T follicular helper cell (primary cell): Measurements from ENCODE around the gene RAD23B.

ENCODE experiments used
- DNase-seq: peaks from one replicate; pipeline ENCODE4 v3.0.0-alpha.2; 2020; ENCODE audit warnings: low read depth

The RAD23B gene

GRCh38 chr9:107268560-107268959 lies 14.5 kb upstream of the RAD23B start:
- no peak for DNase-seq

GRCh38 chr9:107269254-107269653 lies 13.8 kb upstream of the RAD23B start:
- no peak for DNase-seq

GRCh38 chr9:107269681-107270080 lies 13.4 kb upstream of the RAD23B start:
- no peak for DNase-seq

GRCh38 chr9:107270082-107270481 lies 13.0 kb upstream of the RAD23B start:
- no peak for DNase-seq

- no peak for DNase-seq
Measured at GRCh38 chr9:107270580-107270979, 12.5 kb upstream of the RAD23B start.

- DNase-seq, result no peak
Measured at GRCh38 chr9:107273634-107274033, 9.4 kb upstream of the RAD23B start.

GRCh38 chr9:107274096-107274495 lies 9.0 kb upstream of the RAD23B start:
- no peak for DNase-seq

- no peak for DNase-seq
Measured at GRCh38 chr9:107274953-107275422, 8.1 kb upstream of the RAD23B start.

- DNase-seq, result no peak
Measured at GRCh38 chr9:107275530-107275929, 7.5 kb upstream of the RAD23B start.

- no peak for DNase-seq
Measured at GRCh38 chr9:107276966-107277710, 5.9 kb upstream of the RAD23B start.

- DNase-seq, result no peak
Measured at GRCh38 chr9:107277801-107278200, 5.3 kb upstream of the RAD23B start.

GRCh38 chr9:107279086-107279485 lies 4.0 kb upstream of the RAD23B start:
- DNase-seq, result no peak

GRCh38 chr9:107280543-107280942 lies 2.5 kb upstream of the RAD23B start:
- DNase-seq, result no peak

GRCh38 chr9:107281184-107281583 lies 1.9 kb upstream of the RAD23B start:
- no peak for DNase-seq

- DNase-seq, result no peak
Measured at GRCh38 chr9:107281922-107282667, 984 bp upstream of the RAD23B start.

GRCh38 chr9:107283623-107284616 lies 841 bp downstream of the RAD23B start:
- peak; percentile 40 for DNase-seq

GRCh38 chr9:107284636-107285035 lies 1.6 kb downstream of the RAD23B start:
- DNase-seq, result no peak

GRCh38 chr9:107285286-107285685 lies 2.2 kb downstream of the RAD23B start:
- DNase-seq, result no peak

- no peak for DNase-seq
Measured at GRCh38 chr9:107286057-107286456, 3.0 kb downstream of the RAD23B start.

GRCh38 chr9:107288701-107289100 lies 5.6 kb downstream of the RAD23B start:
- DNase-seq, result no peak

- no peak for DNase-seq
Measured at GRCh38 chr9:107290619-107291018, 7.5 kb downstream of the RAD23B start.
